Esophagus (tissue), 2 donors: ENCODE results near the gene CCDC91. TPM values are rescaled to one million over a fixed set of nuclear protein-coding genes. Genes with fewer than 3 reads are reported as not detected.
A peak's percentile ranks its signal among the peaks of the same experiment; 100 is the strongest.
"Not testable (repeated sequence)": the region's sequence is repeated elsewhere in the genome, so short reads cannot be mapped to it uniquely, and the experiment has no call there.

Source experiments
- H3K27ac ChIP-seq, 2 donors: one replicate each; pipeline ENCODE4 v1.5.1; 2013; ENCODE audit warnings: low read depth in 2 of 2, mild to moderate bottlenecking in 2 of 2, inconsistent platforms in 1 of 2, low read length in 1 of 2, moderate library complexity in 1 of 2
- H3K27me3 ChIP-seq, 2 donors: one replicate each; pipeline ENCODE4 v1.6.1; 2013; ENCODE audit warnings: low read length in 2 of 2, control low read depth in 1 of 2, mild to moderate bottlenecking in 1 of 2; ENCODE audit not compliant: insufficient read depth in 2 of 2, control insufficient read depth in 1 of 2
- H3K36me3 ChIP-seq, 2 donors: one replicate each; pipeline ENCODE4 v1.6.1; 2013; ENCODE audit warnings: low read length in 1 of 2; ENCODE audit not compliant: control insufficient read depth in 2 of 2, insufficient read depth in 2 of 2
- H3K4me1 ChIP-seq, 2 donors: one replicate each; pipeline ENCODE4 v1.6.1; 2013; ENCODE audit warnings: low read length in 1 of 2; ENCODE audit not compliant: control insufficient read depth in 2 of 2, insufficient read depth in 2 of 2
- H3K4me3 ChIP-seq, 2 donors: one replicate each; pipeline ENCODE4 v1.5.1; 2013; ENCODE audit warnings: low read length in 2 of 2, mild to moderate bottlenecking in 2 of 2, low read depth in 1 of 2, moderate library complexity in 1 of 2
- H3K9me3 ChIP-seq, 2 donors: one replicate each; pipeline ENCODE4 v1.6.1; 2013; ENCODE audit warnings: mild to moderate bottlenecking in 2 of 2, low read depth in 1 of 2, low read length in 1 of 2, moderate library complexity in 1 of 2; ENCODE audit not compliant: control insufficient read depth in 2 of 2, insufficient read depth in 1 of 2
- WGBS, 2 donors: extraction: QIAGEN DNeasy Blood & Tissue Kit; methylation state at CpG; one replicate each; pipeline ENCODE4 v1.1.7; 2013; 5-methylcytosine and 5-hydroxymethylcytosine counted together
- polyA plus RNA-seq, 2 donors: library from polyadenylated mRNA; stranded (reverse); fragments of 200-250 nt; gene quantifications; one replicate each; pipeline ENCODE4 v1.2.3, GENCODE V29; 2013
- donor health status: healthy with polysubstance abuse.
- donor health status: Bipolar disorder and iron deficiency.

Gene CCDC91
- polyA plus RNA-seq, 2 donors, result 10.6 to 11.8 TPM

DNA sequence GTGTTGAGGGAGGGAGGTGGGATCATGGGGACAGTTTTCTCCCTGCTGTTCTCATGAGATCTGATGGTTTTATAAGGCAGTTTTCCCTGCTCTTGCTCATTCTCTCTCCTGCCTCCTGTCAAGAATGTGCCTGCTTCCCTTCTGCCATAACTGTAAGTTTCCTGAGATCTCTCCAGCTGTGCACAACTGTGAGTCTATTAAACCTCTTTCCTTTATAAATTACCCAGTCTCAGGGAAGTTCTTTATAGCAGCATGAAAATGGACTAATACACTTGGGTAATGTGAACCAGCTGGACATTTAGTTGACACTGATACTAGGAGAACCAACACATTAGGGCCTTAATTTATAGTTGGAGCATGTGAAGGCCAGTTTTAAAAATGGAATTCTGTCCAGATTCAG is 12.4 kb upstream of the CCDC91 start:
- H3K4me1 ChIP-seq, result no peaks in the 10 kb centered on the region
- no peaks in the 10 kb centered on the region for H3K9me3 ChIP-seq
- H3K36me3 ChIP-seq, result no peaks in the 10 kb centered on the region
- no peak overlapping the region for H3K4me3 ChIP-seq
- H3K27ac ChIP-seq, result no peak overlapping the region
- no peaks in the 10 kb centered on the region for H3K27me3 ChIP-seq

- H3K4me3 ChIP-seq, result no peak overlapping the region
- H3K9me3 ChIP-seq, result no peaks in the 10 kb centered on the region
- H3K27me3 ChIP-seq, result no peaks in the 10 kb centered on the region
- no peaks in the 10 kb centered on the region for H3K4me1 ChIP-seq
- H3K36me3 ChIP-seq, result no peaks in the 10 kb centered on the region
- WGBS, 2 donors, result 91 to 93% methylated on average over 7 of the region's 7 CpGs
- H3K27ac ChIP-seq, result no peak overlapping the region
These were observed 11.5 kb upstream of the CCDC91 start for GRCh38 chr12:28178775-28179174.

GRCh38 chr12:28180786-28181185 is 9.5 kb upstream of the CCDC91 start:
- no peaks in the 10 kb centered on the region for H3K9me3 ChIP-seq
- WGBS, 2 donors, result 78 to 81% methylated on average over 3 of the region's 3 CpGs

GRCh38 chr12:28184375-28184774 is 5.9 kb upstream of the CCDC91 start:
- no peaks in the 10 kb centered on the region for H3K9me3 ChIP-seq
- 93% methylated on average over 1 of the region's 1 CpG for WGBS, 2 donors

More at GRCh38 chr12:28180786-28181185, 9.5 kb upstream of the CCDC91 start:
- Histone ChIP-seq H3K36me3 (no peaks in the 10 kb centered on the region), H3K27me3 (no peaks in the 10 kb centered on the region), H3K4me1 (no peaks in the 10 kb centered on the region), H3K27ac (no peak overlapping the region), H3K4me3 (no peak overlapping the region)

GRCh38 chr12:28186500-28186899 is 3.8 kb upstream of the CCDC91 start:
- Histone ChIP-seq H3K27ac (no peak overlapping the region), H3K9me3 (no peaks in the 10 kb centered on the region), H3K4me3 (no peak overlapping the region), H3K36me3 (no peaks in the 10 kb centered on the region), H3K27me3 (no peaks in the 10 kb centered on the region), H3K4me1 (no peaks in the 10 kb centered on the region)
- WGBS, 2 donors, result 97 to 98% methylated on average over 2 of the region's 2 CpGs

More at GRCh38 chr12:28184375-28184774, 5.9 kb upstream of the CCDC91 start:
- Histone ChIP-seq H3K4me3 (no peak overlapping the region), H3K36me3 (no peaks in the 10 kb centered on the region), H3K27ac (no peak overlapping the region), H3K27me3 (no peaks in the 10 kb centered on the region), H3K4me1 (no peaks in the 10 kb centered on the region)

GRCh38 chr12:28189784-28190320 is 404 bp upstream of the CCDC91 start:
- H3K4me3 ChIP-seq, result peak overlapping the region; percentile 91 to 97
- no peaks in the 10 kb centered on the region for H3K4me1 ChIP-seq
- 55 to 57% methylated on average over 9 of the region's 9 CpGs for WGBS, 2 donors
- peaks cover 0 to 2% of the 10 kb centered on the region in 2 donors for H3K36me3 ChIP-seq
- H3K9me3 ChIP-seq, result no peaks in the 10 kb centered on the region
- H3K27me3 ChIP-seq, result no peaks in the 10 kb centered on the region
- H3K27ac ChIP-seq, result peak overlapping the region; percentile 99 to 100

GRCh38 chr12:28191051-28192048 is 1.1 kb downstream of the CCDC91 start:
- H3K27ac ChIP-seq, result peak overlapping the region; percentile 99 to 100
- no peaks in the 10 kb centered on the region for H3K9me3 ChIP-seq
- peak overlapping the region; percentile 91 to 97 for H3K4me3 ChIP-seq
- H3K36me3 ChIP-seq, result peaks cover 0 to 2% of the 10 kb centered on the region in 2 donors
- H3K4me1 ChIP-seq, result no peaks in the 10 kb centered on the region
- no peaks in the 10 kb centered on the region for H3K27me3 ChIP-seq
- 13 to 15% methylated on average over 18 of the region's 18 CpGs for WGBS, 2 donors

DNA sequence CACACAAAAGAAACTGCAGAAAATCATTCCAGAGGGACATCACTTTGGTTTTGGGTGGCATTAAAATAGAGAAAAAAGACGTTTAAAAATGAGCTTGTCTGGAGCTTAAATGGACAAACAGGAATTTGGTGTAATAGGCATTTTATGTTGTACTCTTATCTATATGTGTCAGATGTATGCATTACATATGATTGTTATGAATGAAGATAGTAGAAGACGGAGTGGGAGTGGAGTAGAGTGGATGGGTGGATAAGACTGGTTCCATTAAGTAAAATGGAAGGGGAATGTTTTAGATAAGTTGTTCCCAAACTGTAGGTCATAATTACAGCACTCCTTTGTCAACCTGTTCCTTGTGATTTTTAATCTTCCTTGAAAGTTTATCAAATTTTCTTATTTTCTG is 1.9 kb downstream of the CCDC91 start:
- H3K27ac ChIP-seq, result no peak overlapping the region
- H3K4me1 ChIP-seq, result no peaks in the 10 kb centered on the region

DNA sequence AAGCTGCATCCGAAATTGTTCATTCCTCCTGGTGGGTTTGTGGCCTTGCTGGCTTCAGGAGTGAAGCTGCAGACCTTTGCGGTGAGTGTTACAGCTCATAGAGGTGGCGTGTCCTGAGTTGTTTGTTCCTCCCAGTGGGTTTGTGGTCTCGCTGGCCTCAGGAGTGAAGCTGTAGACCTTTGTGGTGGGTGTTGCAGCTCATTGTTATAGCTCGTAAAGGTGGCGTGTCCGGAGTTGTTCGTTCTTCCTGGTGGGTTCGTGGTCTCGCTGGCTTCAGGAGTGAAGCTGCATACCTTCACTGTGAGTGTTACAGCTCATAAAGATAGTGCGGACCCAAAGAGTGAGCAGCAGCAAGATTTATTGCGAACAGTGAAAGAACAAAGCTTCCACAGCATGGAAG is 4.4 kb downstream of the CCDC91 start:
- not testable (repeated sequence) for H3K4me1 ChIP-seq, H3K27ac ChIP-seq, H3K4me3 ChIP-seq, H3K36me3 ChIP-seq, H3K27me3 ChIP-seq, H3K9me3 ChIP-seq
- 92 to 94% methylated on average over 12 of the region's 12 CpGs for WGBS, 2 donors

More for the DNA sequence above, 1.9 kb downstream of the CCDC91 start:
- 46 to 49% methylated on average over 2 of the region's 2 CpGs for WGBS, 2 donors
- H3K4me3 ChIP-seq, result no peak overlapping the region
- no peaks in the 10 kb centered on the region for H3K27me3 ChIP-seq
- H3K9me3 ChIP-seq, result no peaks in the 10 kb centered on the region
- H3K36me3 ChIP-seq, result peaks cover 0 to 2% of the 10 kb centered on the region in 2 donors
